CD4-positive, alpha-beta memory T cell (primary cell): ENCODE data around the gene SMC3. TPM values are rescaled to one million over a fixed set of nuclear protein-coding genes. Genes with fewer than 3 reads are reported as not detected.

Source experiments
- CTCF ChIA-PET: fragments of 350-600 bp; sonication (Branson Sonifier 250); formaldehyde crosslinking; loops from one replicate; lab custom pipeline; 2021; ENCODE audit warnings: inconsistent platforms; ENCODE audit not compliant: partially characterized antibody; lab: Charles Lee
- POLR2A ChIA-PET: fragments of 350-600 bp; sonication (Branson Sonifier 250); formaldehyde crosslinking; loops from one replicate; lab custom pipeline; 2021; ENCODE audit not compliant: partially characterized antibody; lab: Charles Lee
- DNase-seq, 5 donors: peaks; one replicate each; pipeline versions ENCODE4 v3.0.0 to v3.0.0-alpha.2; 2020 to 2022; ENCODE audit warnings: mixed read lengths in 1 of 5
- H3K27ac ChIP-seq: one replicate; pipeline ENCODE4 v1.7.0; 2013; ENCODE audit warnings: low read depth, low read length
- H3K27me3 ChIP-seq: 2 replicates; pipeline ENCODE4 v1.7.0; 2013; ENCODE audit warnings: mild to moderate bottlenecking, low read length, moderate library complexity; ENCODE audit not compliant: insufficient read depth
- H3K36me3 ChIP-seq: 2 replicates; pipeline ENCODE4 v1.7.0; 2013; ENCODE audit warnings: mild to moderate bottlenecking, low read length, moderate library complexity; ENCODE audit not compliant: insufficient read depth
- H3K4me1 ChIP-seq: 2 replicates; pipeline ENCODE4 v1.7.0; 2013; ENCODE audit warnings: mild to moderate bottlenecking, low read length, moderate library complexity; ENCODE audit not compliant: insufficient read depth
- H3K4me3 ChIP-seq, 2 donors: one replicate each; pipeline ENCODE4 v1.7.0; 2013; ENCODE audit warnings: low read length in 2 of 2, mild to moderate bottlenecking in 1 of 2
- H3K9me3 ChIP-seq, 2 donors: one replicate each; pipeline ENCODE4 v1.7.0; 2013; ENCODE audit warnings: low read length in 2 of 2, control low read depth in 1 of 2; ENCODE audit not compliant: control insufficient read depth in 1 of 2
- H3K27ac Mint-ChIP-seq, 7 donors: one replicate each; pipeline ENCODE4 v1.8.0; 2020 to 2021; ENCODE audit warnings: mixed read lengths in 7 of 7, mild to moderate bottlenecking in 6 of 7, inconsistent platforms in 3 of 7, moderate library complexity in 3 of 7
- H3K27me3 Mint-ChIP-seq, 2 donors: one replicate each; pipeline ENCODE4 v1.8.0; 2020 to 2021; ENCODE audit warnings: mixed read lengths in 2 of 2
- H3K36me3 Mint-ChIP-seq, 2 donors: one replicate each; pipeline ENCODE4 v1.8.0; 2020 to 2021; ENCODE audit warnings: mixed read lengths in 2 of 2, inconsistent platforms in 1 of 2, mild to moderate bottlenecking in 1 of 2
- H3K4me1 Mint-ChIP-seq, 4 donors: one replicate each; pipeline ENCODE4 v1.8.0; 2020 to 2021; ENCODE audit warnings: mixed read lengths in 4 of 4, mild to moderate bottlenecking in 1 of 4
- H3K4me3 Mint-ChIP-seq, 8 donors: one replicate each; pipeline ENCODE4 v1.8.0; 2020 to 2021; ENCODE audit warnings: mixed read lengths in 8 of 8, mild to moderate bottlenecking in 7 of 8, moderate library complexity in 6 of 8, inconsistent platforms in 3 of 8
- H3K9me3 Mint-ChIP-seq, 8 donors: one replicate each; pipeline ENCODE4 v1.8.0; 2020 to 2021; ENCODE audit warnings: mixed read lengths in 8 of 8, mild to moderate bottlenecking in 5 of 8, inconsistent platforms in 3 of 8, moderate library complexity in 1 of 8
- intact Hi-C: fragments of 100-400 bp; cut with micrococcal nuclease; formaldehyde crosslinking; loops from one replicate; pipeline ENCODE4 v1.15.1; 2023
- polyA plus RNA-seq, 2 donors: library from polyadenylated mRNA; unstranded; fragments of 300-500 nt; fragmentation: Illumina TruSeq; gene quantifications; one replicate each; pipeline ENCODE4 v1.2.3, GENCODE V29; 2021
- total RNA-seq, 2 experiments: library from RNA; stranded (reverse); gene quantifications; one replicate each; pipeline ENCODE4 v1.2.3, GENCODE V29; 2021

The SMC3 gene
- total and polyA plus RNA-seq, 4 experiments from 2014 or later, result 43.8 to 96.1 (median 56.4) TPM

- H3K27ac Mint-ChIP-seq, result peak overlapping the region in 3 of 7 donors; percentile 15 to 44 (median 41)
- H3K4me3 ChIP-seq, result no peak overlapping the region
- ChIA-PET POLR2A (no interaction called here), CTCF (interaction anchor here (1.1 kb wide), 2 partner anchors 28 to 266 kb away, joined by 3 read pairs; no protein-coding TSS in a partner anchor)
- peaks cover 46 to 72% (median 54%) of the 10 kb centered on the region in 4 donors for H3K4me1 Mint-ChIP-seq
- H3K36me3 ChIP-seq, result peaks cover 8% of the 10 kb centered on the region
- H3K4me3 Mint-ChIP-seq, result peak overlapping the region in 2 of 8 donors; percentile 60 to 70
- no peaks in the 10 kb centered on the region for H3K9me3 ChIP-seq
- no peaks in the 10 kb centered on the region for H3K9me3 Mint-ChIP-seq
- DNase-seq, result no peak
- intact Hi-C loops, result no loop called here
- H3K36me3 Mint-ChIP-seq, result peaks cover 12 to 44% of the 10 kb centered on the region in 2 donors
- H3K4me1 ChIP-seq, result peaks cover 63% of the 10 kb centered on the region
- no peaks in the 10 kb centered on the region for H3K27me3 Mint-ChIP-seq
- no peaks in the 10 kb centered on the region for H3K27me3 ChIP-seq
- no peak overlapping the region for H3K27ac ChIP-seq
Measured at GRCh38 chr10:110572862-110573261, 5.4 kb downstream of the SMC3 start.

GRCh38 chr10:110574420-110574819 is 6.9 kb downstream of the SMC3 start:
- H3K9me3 Mint-ChIP-seq, result no peaks in the 10 kb centered on the region
- ChIA-PET CTCF (interaction anchor here (0.7 kb wide), 1 partner anchor 15 kb away, joined by 3 read pairs; no protein-coding TSS in a partner anchor), POLR2A (interaction anchor here (0.6 kb wide), 1 partner anchor 160 kb away, joined by 4 read pairs; no protein-coding TSS in a partner anchor)
- peak overlapping the region in 2 of 8 donors; percentile 11 to 47 for H3K4me3 Mint-ChIP-seq
- intact Hi-C loops, result no loop called here
- H3K27ac Mint-ChIP-seq, result peak overlapping the region in 4 of 7 donors; percentile 13 to 54 (median 32)
- Histone ChIP-seq H3K4me1 (peaks cover 51% of the 10 kb centered on the region), H3K27me3 (no peaks in the 10 kb centered on the region), H3K36me3 (peaks cover 23% of the 10 kb centered on the region), H3K9me3 (no peaks in the 10 kb centered on the region), H3K27ac (no peak overlapping the region), H3K4me3 (no peak overlapping the region)
- H3K27me3 Mint-ChIP-seq, result no peaks in the 10 kb centered on the region
- peaks cover 22 to 54% of the 10 kb centered on the region in 2 donors for H3K36me3 Mint-ChIP-seq
- no peak for DNase-seq
- peaks cover 40 to 59% (median 48%) of the 10 kb centered on the region in 4 donors for H3K4me1 Mint-ChIP-seq

- no peak overlapping the region for H3K27ac ChIP-seq
- intact Hi-C loops, result no loop called here
- Mint-ChIP-seq H3K4me3 (no peak overlapping the region), H3K36me3 (peaks cover 23 to 55% of the 10 kb centered on the region in 2 donors), H3K9me3 (no peaks in the 10 kb centered on the region), H3K27ac (peak overlapping the region in 2 of 7 donors; percentile 19 to 48), H3K4me1 (peaks cover 26 to 41% (median 33%) of the 10 kb centered on the region in 4 donors), H3K27me3 (no peaks in the 10 kb centered on the region)
- no peaks in the 10 kb centered on the region for H3K9me3 ChIP-seq
- peaks cover 37% of the 10 kb centered on the region for H3K36me3 ChIP-seq
- POLR2A ChIA-PET, result no interaction called here
- CTCF ChIA-PET, result no interaction called here
- H3K27me3 ChIP-seq, result no peaks in the 10 kb centered on the region
- H3K4me3 ChIP-seq, result no peak overlapping the region
- no peak for DNase-seq
- H3K4me1 ChIP-seq, result peaks cover 33% of the 10 kb centered on the region
Measured at GRCh38 chr10:110576220-110576619, 8.7 kb downstream of the SMC3 start.

- intact Hi-C loops, result no loop called here
- Histone ChIP-seq H3K27me3 (no peaks in the 10 kb centered on the region), H3K9me3 (no peaks in the 10 kb centered on the region), H3K4me1 (peaks cover 27% of the 10 kb centered on the region), H3K27ac (no peak overlapping the region), H3K4me3 (no peak overlapping the region), H3K36me3 (peaks cover 41% of the 10 kb centered on the region)
- H3K4me3 Mint-ChIP-seq, result no peak overlapping the region
- peaks cover 28 to 61% of the 10 kb centered on the region in 2 donors for H3K36me3 Mint-ChIP-seq
- POLR2A ChIA-PET, result no interaction called here
- CTCF ChIA-PET, result interaction anchor here (0.7 kb wide), 1 partner anchor 266 kb away, joined by 3 read pairs; no protein-coding TSS in a partner anchor
- no peak overlapping the region for H3K27ac Mint-ChIP-seq
- no peaks in the 10 kb centered on the region for H3K9me3 Mint-ChIP-seq
- H3K4me1 Mint-ChIP-seq, result peaks cover 23 to 37% (median 30%) of the 10 kb centered on the region in 4 donors
- H3K27me3 Mint-ChIP-seq, result no peaks in the 10 kb centered on the region
- DNase-seq, result no peak
Measured at GRCh38 chr10:110577056-110577455, 9.6 kb downstream of the SMC3 start.

DNA sequence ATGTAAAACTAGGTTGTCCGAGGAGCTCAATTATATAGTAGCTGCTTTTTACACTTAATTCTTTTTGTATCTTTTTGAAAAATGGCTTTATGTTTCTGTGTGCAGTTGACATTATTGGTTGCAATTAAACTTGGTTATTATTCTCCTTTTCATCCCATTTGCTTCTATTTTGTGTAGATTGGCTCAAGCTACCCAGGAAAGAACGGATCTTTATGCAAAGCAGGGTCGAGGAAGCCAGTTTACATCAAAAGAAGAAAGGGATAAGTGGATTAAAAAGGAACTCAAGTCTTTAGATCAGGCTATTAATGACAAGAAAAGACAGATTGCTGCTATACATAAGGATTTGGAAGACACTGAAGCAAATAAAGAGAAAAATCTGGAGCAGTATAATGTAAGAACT is 16.5 kb downstream of the SMC3 start:
- H3K4me1 ChIP-seq, result no peaks in the 10 kb centered on the region
- POLR2A ChIA-PET, result no interaction called here
- no peaks in the 10 kb centered on the region for H3K9me3 ChIP-seq
- H3K27me3 ChIP-seq, result no peaks in the 10 kb centered on the region
- H3K27ac ChIP-seq, result no peak overlapping the region
- H3K36me3 ChIP-seq, result peaks cover 63% of the 10 kb centered on the region
- CTCF ChIA-PET, result interaction anchor here (0.9 to 2.0 kb wide), 5 partner anchors 10 to 88 kb away, joined by 3 to 7 read pairs (median 5); no protein-coding TSS in a partner anchor
- no peaks in the 10 kb centered on the region for H3K4me1 Mint-ChIP-seq
- no peak for DNase-seq
- peaks cover 37 to 76% of the 10 kb centered on the region in 2 donors for H3K36me3 Mint-ChIP-seq
- H3K4me3 ChIP-seq, result no peak overlapping the region
- no peak overlapping the region for H3K27ac Mint-ChIP-seq
- no peak overlapping the region for H3K4me3 Mint-ChIP-seq
- no peaks in the 10 kb centered on the region for H3K9me3 Mint-ChIP-seq
- intact Hi-C loops, result no loop called here
- H3K27me3 Mint-ChIP-seq, result no peaks in the 10 kb centered on the region

DNA sequence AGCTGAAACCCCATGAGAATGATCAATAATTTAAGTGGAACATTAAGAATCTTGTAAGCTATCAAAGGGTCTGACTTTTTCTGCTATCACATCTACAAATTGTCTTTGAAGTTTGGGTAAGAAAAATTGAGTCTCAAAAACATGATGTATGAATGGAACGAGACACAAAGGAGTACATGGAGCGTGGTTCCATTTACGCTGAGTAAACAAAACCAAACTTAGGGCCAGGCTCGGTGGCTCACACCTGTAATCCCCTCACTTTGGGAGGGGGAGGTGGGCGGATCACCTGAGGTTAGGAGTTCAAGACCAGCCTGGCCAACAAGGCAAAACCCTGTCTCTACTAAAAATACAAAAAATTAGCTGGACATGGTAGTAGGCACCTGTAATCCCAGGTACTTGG is 24.3 kb downstream of the SMC3 start:
- POLR2A ChIA-PET, result no interaction called here

GRCh38 chr10:110597476-110597875 is 30.0 kb downstream of the SMC3 start:
- CTCF ChIA-PET, result interaction anchor here (1.0 to 1.2 kb wide), 2 partner anchors 14 to 295 kb away, joined by 3 read pairs; no protein-coding TSS in a partner anchor
- POLR2A ChIA-PET, result no interaction called here
- intact Hi-C loops, result no loop called here
- Histone ChIP-seq H3K4me1 (no peaks in the 10 kb centered on the region), H3K27me3 (no peaks in the 10 kb centered on the region), H3K36me3 (peaks cover 41% of the 10 kb centered on the region), H3K9me3 (no peaks in the 10 kb centered on the region), H3K27ac (no peak overlapping the region), H3K4me3 (no peak overlapping the region)
- Mint-ChIP-seq H3K27ac (peak overlapping the region in 1 of 7 donors; percentile 40), H3K4me1 (peaks cover 0 to 2% (median 0%) of the 10 kb centered on the region in 4 donors), H3K27me3 (no peaks in the 10 kb centered on the region), H3K36me3 (peaks cover 58 to 74% of the 10 kb centered on the region in 2 donors), H3K9me3 (no peaks in the 10 kb centered on the region), H3K4me3 (no peak overlapping the region)
- no peak for DNase-seq

More for the DNA sequence above, 24.3 kb downstream of the SMC3 start:
- peaks cover 47% of the 10 kb centered on the region for H3K36me3 ChIP-seq
- no peaks in the 10 kb centered on the region for H3K4me1 Mint-ChIP-seq
- CTCF ChIA-PET, result no interaction called here
- peak overlapping the region in 1 of 7 donors; percentile 17 for H3K27ac Mint-ChIP-seq
- H3K27me3 ChIP-seq, result no peaks in the 10 kb centered on the region
- no peak for DNase-seq
- intact Hi-C loops, result no loop called here
- no peaks in the 10 kb centered on the region for H3K9me3 Mint-ChIP-seq
- no peaks in the 10 kb centered on the region for H3K4me1 ChIP-seq
- no peak overlapping the region for H3K4me3 Mint-ChIP-seq
- no peaks in the 10 kb centered on the region for H3K9me3 ChIP-seq
- peaks cover 51 to 71% of the 10 kb centered on the region in 2 donors for H3K36me3 Mint-ChIP-seq
- no peak overlapping the region for H3K4me3 ChIP-seq
- no peak overlapping the region for H3K27ac ChIP-seq
- H3K27me3 Mint-ChIP-seq, result no peaks in the 10 kb centered on the region
